CD4-positive, alpha-beta T cell treated with Interleukin-4 for 4 hours (primary cell): ENCODE data around the gene CAPN5.

Source experiments
- DNase-seq: peaks from one replicate; pipeline ENCODE4 v3.0.0-alpha.2; 2020

The CAPN5 gene

DNA sequence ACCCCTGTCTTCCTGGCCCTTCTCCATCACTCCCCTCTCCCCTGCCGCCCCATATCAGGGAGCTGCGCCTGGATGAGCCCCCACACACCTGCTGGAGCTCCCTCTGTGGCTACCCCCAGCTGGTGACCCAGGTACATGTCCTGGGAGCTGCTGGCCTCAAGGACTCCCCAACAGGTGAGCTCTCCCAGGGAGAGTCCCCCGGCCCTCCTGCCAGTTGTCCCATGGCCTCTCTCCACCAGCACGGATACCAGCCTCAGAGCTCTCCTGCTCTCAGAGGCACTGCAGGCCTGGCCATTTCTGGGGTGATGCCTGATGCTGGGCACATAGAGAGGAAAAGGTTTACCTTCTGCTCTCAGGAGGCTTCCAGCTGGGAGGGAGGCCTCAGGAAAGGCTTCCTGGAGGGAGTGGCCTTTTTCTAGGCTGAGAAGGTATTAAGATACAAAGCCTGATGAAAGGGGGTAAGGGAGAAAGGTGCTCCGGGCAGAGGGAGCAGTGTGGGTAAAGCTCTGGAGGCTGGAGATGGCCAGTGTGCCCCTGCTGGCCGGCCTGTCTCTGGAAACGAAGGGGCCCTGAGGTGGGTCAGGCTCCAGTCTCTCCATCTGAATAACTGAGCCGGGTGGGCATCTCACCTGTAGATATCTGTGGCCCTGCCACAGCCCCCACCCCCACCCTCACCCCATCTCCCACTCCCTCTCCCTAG lies 55.3 kb downstream of the CAPN5 start:
- DNase-seq = no peak

DNA sequence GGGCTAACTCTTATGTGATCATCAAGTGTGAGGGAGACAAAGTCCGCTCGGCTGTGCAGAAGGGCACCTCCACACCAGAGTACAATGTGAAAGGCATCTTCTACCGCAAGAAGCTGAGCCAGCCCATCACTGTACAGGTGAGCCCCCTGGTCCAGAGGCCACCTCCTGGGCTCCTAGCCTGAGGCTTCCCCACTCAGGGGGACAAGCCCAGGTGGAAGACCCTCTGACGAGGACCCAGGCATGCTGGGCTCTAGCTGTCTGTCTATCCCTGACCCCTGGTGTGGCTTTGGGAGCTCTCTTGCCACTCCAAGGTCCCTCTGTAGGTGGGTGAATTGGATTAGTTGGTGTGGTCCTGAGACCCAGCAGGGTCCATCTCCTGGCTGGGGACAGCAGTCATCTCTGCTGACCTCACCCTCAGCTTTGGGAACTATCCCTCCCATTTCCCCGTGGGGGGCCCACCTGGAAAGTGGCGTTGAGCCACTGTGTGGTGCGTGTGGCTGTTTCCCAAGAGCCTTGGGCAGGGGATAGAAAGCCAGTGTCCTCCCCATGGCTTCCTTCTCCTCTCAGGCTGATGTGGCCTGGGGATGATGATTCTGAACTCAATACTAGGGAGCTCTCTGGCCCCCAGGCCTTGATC lies 55.9 kb downstream of the CAPN5 start:
- DNase-seq = no peak

DNA sequence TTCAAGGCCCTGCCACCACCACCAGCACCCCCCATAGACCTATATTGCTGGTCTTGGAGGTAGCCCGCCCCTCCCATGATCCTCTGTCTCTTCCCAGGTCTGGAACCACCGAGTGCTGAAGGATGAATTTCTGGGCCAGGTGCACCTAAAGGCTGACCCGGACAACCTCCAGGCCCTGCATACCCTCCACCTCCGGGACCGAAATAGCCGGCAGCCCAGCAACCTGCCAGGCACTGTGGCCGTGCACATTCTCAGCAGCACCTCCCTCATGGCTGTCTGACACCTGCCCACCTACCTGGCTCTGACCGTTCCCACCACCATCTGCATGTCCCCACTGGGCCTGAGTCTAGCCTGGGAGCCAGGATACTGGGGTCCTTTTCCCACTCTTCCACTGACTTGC lies 56.8 kb downstream of the CAPN5 start:
- no peak for DNase-seq

DNA sequence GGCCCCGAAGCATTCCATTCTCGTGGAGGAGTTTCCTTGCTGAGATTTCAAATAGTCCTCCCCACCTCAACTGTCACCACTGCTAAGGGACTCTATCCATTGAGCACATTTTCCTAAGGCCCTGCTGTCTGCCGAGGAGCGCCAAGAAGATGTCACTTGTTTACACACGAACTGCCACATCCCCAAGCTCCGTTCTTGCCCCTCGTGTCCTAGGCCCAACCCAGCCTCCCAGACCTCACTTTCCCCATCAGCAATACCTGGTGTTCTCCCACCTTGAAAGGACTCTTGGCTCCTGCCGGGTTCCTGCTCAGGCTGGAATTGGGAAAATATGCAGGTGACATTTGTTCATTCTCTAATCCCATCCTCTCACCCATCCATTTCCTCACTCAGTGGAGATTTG lies 57.3 kb downstream of the CAPN5 start:
- DNase-seq = no peak

DNA sequence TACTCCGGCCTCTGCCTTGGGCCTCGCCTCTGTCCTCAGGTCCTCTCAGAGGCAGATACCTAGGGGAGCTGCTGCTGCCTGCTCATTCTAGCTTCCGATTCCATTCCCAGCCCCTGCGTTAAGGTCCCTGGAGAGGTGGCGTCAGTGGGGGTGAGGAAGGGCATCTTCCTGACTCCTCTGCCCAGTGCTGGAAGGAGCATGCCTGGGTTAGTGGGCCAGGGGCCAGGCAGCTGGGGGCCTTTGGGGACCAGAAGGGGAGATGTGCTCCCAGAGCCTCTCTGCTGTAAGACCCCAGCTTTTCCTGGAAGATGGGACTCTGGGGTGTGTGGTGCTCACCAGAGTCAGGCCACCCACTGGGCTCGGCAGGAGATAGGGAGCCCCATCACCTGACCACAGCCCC lies 57.7 kb downstream of the CAPN5 start:
- no peak for DNase-seq

DNA sequence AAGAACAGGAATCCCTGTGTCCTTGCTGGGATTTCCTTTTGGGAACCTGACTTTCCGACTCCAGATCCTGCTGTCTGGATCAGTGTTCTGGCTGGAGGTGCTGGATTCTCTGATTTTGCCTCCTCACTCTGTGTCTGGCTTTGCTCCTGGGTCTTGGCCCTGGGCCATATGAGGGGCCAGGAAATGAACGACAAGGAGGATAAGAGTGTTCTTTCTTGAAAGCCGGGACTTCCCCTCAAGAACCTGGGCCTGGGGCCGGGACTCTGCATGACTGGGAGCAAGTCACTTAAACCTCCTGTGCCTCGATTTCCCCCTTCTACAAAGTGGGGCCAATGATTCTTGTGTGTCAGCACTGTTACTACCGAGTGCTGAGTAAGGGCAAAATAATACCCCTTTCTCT lies 58.4 kb downstream of the CAPN5 start:
- no peak for DNase-seq

DNA sequence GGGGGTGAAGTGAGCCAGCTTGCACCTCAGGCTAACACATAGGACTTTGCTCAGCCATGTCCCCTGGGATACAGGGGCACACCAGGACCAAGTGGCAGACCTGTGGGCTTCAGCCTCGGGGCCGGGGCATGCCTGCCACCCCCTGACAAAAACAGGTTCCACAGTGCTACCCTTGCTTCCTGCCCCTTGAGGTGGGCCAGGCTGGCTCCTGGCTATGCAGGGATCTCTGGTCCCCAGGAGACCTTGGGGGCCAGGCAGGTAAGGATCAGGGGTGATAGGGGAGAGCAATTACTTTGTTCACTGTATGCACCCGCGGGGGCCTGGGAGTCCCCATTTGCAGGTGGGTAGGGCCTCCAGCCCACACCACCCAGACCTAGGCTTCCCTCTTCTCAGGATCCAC lies 58.9 kb downstream of the CAPN5 start:
- DNase-seq = no peak

DNA sequence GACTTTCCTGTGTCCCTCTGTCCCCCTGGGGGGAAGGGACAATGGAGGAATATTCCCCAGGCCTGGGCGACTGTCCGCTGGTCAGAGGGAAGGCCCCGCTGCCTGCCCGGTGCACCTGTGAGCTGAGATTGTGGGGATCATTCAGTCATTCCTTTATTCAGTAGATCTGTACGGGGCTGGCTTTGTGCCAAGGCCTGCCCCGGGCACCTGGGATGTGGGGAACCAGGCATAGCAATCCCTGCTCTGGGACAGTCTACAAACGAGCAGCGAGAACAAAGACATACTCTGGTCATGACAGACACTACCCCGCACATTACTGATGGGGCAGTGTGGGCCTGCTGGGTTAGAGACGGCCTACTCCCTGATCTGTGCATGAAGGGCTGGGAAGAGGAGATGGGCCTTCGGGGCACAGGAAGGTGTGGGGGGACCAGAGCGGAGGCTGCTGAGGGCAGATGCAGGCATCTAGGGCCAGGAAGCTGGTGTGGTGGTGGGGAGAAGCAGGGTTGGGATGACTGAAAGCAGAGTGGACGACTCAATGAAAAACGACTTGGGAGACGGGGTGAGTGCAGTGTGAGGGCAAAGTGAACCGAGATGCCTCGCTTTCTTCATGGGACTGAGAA lies 59.5 kb downstream of the CAPN5 start:
- no peak for DNase-seq

DNA sequence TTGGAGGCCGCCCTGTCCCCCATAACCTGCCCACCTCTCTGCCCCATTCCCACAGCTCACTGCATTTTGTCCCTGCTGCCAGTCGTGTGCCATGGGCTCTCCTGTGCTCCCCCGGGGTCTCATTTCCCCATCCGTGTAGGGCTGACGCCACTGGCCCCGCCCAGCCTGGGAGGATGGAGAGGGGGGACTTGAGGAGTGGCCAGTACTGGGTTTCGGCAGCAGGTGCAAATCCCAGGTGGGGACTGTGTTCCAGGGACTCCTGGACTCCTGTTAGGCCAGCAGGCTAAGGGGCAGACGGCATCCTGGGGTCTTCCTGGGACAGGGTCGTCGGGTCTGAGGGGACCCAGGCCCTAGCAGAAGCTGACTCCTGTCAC lies 60.1 kb downstream of the CAPN5 start:
- DNase-seq = no peak

DNA sequence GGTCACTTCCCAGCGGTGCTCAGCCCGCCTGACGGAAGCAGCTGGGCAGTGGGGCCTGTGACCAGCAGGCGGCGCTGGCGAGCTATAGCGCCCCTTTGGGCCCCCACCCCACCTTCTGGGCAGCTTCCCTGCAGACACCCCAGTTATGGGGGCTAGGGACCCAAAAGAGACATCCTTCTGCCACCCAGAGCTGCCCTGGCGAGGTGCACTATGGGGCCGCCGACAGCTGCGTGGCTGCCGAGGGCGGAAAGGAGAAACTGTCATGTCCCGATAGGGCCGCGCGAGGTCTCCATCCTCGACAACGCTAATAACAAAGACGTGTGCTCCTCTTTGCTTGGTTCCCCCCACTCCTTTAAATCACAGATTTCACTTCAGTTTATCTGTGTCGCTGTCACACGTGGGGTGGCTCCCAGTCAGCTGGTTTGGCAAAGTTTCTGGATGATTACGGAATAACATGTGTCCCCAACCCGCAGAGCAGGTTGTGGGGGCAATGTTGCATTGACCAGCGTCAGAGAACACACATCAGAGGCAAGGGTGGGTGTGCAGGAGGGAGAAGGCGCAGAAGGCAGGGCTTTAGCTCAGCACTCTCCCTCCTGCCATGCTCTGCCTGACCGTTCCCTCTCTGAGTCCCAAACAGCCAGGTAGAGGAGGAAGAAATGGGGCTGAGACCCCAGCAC lies 60.6 kb downstream of the CAPN5 start:
- peak; percentile 26 for DNase-seq

DNA sequence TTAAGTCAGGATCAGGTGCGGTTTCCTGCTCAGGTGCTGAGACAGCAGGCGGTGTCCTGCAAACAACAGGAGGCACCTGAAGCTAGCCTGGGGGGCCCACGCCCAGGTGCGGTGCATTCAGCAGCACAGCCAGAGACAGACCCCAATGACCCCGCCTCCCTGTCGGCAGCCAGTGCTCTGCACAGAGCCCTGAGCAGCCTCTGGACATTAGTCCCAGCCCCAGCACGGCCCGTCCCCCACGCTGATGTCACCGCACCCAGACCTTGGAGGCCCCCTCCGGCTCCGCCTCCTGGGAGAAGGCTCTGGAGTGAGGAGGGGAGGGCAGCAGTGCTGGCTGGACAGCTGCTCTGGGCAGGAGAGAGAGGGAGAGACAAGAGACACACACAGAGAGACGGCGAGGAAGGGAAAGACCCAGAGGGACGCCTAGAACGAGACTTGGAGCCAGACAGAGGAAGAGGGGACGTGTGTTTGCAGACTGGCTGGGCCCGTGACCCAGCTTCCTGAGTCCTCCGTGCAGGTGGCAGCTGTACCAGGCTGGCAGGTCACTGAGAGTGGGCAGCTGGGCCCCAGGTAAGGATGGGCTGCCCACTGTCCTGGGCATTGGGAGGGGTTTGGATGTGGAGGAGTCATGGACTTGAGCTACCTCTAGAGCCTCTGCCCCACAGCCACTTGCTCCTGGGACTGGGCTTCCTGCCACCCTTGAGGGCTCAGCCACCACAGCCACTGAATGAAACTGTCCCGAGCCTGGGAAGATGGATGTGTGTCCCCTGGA lies 61.3 kb downstream of the CAPN5 start, which contains the start of gene MYO7A:
MYO7A (plus strand) TSS at position 327 of the 772 bp plus-strand sequence. CDS start 2,389 bp downstream, outside the sequence.
- no peak for DNase-seq

DNA sequence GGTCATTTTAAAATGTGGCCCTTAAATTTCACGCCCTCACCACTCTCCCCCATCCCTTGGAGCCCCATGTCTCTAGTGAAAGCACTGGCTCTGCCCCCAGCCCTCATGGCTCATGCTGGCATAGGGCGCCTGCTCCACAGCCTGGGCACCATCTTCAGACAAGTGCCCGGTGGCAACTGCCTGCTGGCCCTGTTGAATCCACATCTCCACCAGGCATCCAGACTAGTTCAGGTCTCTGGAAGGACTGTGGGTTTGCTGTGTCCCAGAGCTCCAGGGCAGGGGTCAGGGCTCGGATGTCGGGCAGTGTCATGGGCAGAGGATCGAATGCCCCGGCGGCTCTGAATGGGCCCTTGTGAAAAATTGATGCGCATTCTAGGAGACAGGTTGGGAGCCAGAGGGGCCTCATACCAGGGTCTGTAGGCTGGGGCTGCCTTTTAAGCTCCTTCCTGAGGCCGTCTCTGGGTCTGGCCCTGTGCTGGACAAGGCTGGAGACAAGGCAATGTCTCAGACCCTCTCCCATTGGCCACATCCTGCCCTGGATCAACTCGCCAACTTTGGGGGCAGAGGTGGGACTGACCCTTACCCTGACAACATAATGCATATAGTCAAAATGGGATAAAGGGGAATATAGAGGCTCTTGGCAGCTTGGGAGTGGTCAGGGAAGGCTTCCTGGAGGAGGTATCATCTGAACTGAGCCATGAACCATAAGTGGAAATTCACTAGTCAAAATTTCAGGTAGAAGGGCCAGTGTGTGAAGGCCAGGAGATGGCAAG lies 62.5 kb downstream of the CAPN5 start:
- no peak for DNase-seq

DNA sequence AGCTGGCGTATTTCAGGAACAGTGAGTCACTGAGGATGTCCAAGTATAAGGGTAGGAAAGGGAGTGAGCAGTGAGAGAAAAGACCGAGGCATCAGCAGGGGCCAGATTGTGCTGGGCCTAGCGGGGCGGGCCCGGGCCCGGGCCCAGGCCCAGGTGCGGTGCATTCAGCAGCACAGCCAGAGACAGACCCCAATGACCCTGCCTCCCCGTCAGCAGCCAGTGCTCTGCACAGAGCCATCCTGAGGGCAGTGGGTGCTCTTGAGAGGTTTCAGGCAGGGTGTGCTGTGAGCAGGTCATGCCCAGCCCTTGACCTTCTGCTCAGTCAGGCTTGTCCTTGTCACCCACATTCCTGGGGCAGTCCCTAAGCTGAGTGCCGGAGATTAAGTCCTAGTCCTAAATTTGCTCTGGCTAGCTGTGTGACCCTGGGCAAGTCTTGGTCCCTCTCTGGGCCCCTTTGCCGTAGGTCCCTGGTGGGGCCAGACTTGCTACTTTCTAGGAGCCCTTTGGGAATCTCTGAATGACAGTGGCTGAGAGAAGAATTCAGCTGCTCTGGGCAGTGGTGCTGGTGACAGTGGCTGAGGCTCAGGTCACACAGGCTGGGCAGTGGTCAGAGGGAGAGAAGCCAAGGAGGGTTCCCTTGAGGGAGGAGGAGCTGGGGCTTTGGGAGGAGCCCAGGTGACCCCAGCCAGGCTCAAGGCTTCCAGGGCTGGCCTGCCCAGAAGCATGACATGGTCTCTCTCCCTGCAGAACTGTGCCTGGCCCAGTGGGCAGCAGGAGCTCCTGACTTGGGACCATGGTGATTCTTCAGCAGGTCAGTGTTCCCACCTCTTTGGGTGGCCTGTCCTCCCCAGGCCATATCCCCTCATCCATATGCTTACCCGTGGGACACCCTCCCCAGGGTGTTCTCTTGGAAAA lies 63.3 kb downstream of the CAPN5 start:
- no peak for DNase-seq

DNA sequence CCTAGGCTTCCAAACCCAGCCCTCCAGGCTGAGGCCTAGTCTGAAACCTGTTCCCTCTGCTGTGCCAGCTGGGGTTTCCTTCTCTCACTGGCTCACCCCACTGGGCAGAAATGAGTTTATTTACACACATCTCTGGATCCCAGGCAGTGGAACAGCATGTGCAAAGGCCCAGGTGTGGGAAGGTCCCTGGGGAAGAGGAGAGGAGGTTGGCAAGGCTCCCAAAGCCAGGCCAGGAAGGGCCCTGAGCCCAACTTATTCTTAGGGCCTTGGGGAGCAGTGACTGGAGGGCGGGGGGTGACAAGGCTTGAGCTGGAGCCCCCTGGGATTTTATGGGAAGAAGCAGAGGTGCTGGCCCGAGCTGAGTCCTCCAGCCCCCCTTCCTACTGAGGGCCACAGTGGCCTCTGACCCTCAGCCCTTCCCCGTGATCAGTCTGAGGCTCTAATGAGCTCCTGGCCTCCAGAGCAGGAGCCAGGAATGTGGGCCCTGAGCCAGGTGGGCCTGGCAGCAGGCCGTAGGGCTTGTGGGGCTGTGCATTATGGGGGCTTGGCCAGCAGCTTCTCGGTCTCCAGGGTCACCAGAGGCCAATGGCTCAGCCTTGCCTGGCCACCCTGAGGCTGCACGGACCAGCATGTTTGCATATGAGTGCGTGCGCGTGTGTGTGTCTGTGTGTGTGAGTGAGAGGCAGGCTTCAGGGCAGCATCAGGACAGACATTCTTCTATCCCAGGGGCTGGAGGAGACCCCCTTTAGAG lies 64.2 kb downstream of the CAPN5 start:
- DNase-seq = no peak

DNA sequence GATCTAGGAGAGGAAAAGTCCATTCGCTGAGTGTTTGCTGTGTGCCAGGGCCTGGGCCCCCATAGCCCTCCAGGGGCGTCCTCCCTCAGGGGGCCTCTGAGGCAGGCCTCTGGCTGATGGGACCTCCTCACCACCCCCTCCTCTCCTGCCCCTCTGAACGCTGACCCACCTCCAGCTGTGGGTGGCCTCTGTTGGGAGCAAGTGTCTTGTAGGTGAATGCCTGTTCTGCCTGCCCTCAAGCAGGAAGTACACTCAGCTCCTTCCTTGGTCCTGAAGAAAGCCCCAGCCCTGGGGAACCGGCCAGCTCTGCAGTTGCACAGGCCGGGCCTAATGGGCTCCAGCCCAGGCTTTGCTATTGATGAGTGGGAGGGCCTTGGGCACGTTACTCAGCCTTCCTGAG lies 64.8 kb downstream of the CAPN5 start:
- no peak for DNase-seq

DNA sequence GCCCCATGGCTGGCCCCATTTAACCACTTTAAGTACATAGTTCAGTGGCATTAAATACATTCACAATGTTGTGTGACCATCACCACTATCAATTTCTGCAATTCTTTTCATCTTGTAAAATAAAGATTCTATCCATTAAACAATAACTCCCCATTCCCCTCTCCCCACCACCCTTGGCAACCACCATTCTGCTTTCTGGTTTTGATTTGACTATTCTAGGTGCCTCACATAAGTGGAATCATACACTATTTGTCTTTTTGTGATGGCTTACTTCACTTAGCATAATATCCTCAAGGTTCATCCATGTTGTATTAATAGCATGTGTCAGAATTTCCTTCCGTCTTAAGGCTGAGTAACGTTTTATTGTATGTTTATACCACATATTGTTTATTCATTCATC lies 68.3 kb downstream of the CAPN5 start:
- no peak for DNase-seq

DNA sequence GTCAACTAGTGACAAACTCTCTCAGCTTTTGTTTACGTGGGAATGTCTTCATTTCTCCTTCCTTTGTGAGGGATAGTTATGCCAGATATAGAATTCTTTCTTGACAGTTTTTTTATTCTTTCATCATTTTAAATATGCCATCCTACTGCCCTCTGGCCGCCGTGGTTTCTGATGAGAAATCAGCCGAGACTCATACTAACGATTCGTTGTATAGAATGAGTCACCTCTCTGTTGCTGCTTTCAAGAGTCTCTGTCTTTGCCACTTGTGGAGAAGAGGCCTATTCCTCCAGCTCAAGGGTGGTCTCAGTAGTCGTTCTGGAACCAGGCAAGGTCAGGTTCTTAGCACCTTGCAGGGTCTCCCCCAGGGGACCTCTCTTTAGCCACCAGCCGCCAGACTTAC lies 69.3 kb downstream of the CAPN5 start:
- no peak for DNase-seq

DNA sequence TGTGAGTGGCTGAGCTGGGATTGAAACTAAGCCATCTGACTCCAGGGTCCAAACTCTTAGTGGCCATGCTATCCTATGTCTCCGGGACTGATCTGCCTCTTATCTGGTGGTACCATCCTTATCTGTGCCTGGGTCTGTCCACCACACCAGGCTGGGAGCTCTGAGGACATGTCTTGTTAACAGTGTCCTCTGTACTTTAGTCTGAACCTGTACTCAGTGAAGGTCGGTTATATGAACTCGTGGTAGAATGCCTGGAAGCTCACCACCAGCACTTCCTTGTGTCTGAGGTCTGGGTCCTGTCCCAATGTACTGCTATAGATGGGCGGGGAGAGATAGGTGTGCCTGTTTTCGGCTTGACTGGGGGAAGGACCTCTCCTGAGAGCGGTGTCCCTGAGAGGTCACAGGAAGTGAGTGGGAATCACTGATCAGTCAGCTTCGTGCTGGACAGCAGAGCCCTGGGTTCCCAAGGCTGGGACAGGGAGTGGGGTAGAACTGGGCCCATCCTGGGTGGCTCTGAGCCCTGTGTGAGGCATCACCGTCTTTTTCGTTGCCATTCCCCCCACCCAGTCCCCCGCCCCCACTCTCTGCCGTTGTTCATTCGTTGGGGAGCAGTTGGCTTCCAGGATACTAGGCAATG lies 70.1 kb downstream of the CAPN5 start:
- no peak for DNase-seq

DNA sequence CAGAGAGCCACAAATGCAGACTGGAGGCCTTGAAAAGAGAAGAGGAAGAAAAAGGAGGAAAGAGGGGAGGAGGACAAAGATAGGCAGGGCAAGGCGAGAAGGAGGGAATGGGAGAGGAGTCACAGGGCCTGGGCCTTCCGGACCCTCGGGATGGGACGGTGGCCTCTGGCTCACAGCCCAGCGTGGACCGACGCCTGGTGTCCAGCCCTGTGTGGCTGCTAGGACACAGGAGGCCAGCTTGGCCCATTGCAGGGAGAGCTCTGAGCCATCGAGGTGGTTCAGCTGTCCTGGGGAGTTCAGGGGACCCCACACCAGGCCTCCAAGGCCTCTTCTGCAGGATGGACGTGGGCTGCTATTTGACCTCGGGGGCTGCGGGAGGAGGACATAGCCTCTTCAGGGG lies 70.7 kb downstream of the CAPN5 start:
- no peak for DNase-seq

DNA sequence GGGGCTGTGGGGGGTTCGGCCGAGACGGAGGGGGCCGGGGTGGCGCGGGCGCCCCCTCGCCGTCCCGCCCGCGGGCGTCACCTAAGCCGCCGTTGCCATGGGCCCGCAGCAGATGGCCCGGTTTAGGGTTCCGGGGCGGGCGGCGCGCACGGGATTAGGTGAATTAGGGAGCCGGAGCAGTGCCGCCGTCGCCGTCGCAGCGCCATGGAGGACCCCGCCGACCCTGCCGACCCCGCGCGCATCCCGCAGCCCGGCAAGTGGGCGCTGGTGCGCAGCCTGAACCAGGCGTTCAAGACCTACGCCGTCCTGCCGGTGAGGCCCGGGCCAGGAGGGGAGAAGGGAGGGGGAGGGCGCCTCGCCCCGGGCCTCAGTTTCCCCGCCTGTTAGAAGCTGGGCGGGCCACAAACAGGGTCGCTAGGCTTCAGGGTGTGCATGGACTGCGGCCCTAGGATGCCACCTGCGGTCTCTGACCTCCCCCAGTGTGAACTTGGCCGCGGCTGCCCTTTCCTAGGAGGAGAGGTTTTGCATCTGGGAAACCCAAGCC lies 71.4 kb downstream of the CAPN5 start:
- DNase-seq = no peak
